HG02870 (cell line): ENCODE results near the gene HECTD2.

Source experiments
- ATAC-seq: cut with Tn5 transposase; IDR thresholded peaks from one replicate; pipeline ENCODE4 v1.9.1; 2021; ENCODE audit warnings: mild to moderate bottlenecking, moderate library complexity; ENCODE audit not compliant: unreplicated experiment

The HECTD2 gene

GRCh38 chr10:91564026-91564425 lies 153.9 kb downstream of the HECTD2 start:
- ATAC-seq = no peak
